Raji (cell line): ENCODE data around the gene ZP1.

ENCODE experiments used
- POLR2A ChIP-seq: IDR thresholded peaks from 2 replicates; pipeline ENCODE4 v1.6.1; 2011; ENCODE audit warnings: low read depth, low read length, control low read depth; ENCODE audit not compliant: insufficient read depth

The ZP1 gene

GRCh38 chr11:60840470-60841430 lies 26.6 kb upstream of the ZP1 start:
- TF ChIP-seq POLR2A: no peak

GRCh38 chr11:60841797-60842667 lies 25.3 kb upstream of the ZP1 start, which contains the start of gene CCDC86:
CCDC86 (plus strand) TSS chr11:60842113; CDS start chr11:60842125, 12 bp downstream.
- TF ChIP-seq POLR2A: peak; percentile 68

GRCh38 chr11:60842668-60843600 lies 24.4 kb upstream of the ZP1 start:
- TF ChIP-seq POLR2A: no peak

- no peak for TF ChIP-seq POLR2A
These were observed 23.1 kb upstream of the ZP1 start for GRCh38 chr11:60844045-60844869.

- no peak for TF ChIP-seq POLR2A
These were observed 22.5 kb upstream of the ZP1 start for GRCh38 chr11:60844870-60845221.

GRCh38 chr11:60845338-60845737 lies 22.0 kb upstream of the ZP1 start:
- no peak for TF ChIP-seq POLR2A

GRCh38 chr11:60847281-60847680 lies 20.1 kb upstream of the ZP1 start:
- TF ChIP-seq POLR2A: no peak

- TF ChIP-seq POLR2A: no peak
These were observed 19.4 kb upstream of the ZP1 start for GRCh38 chr11:60847896-60848295.

GRCh38 chr11:60848714-60849151 lies 18.6 kb upstream of the ZP1 start:
- no peak for TF ChIP-seq POLR2A

GRCh38 chr11:60849641-60850520 lies 17.5 kb upstream of the ZP1 start:
- no peak for TF ChIP-seq POLR2A

GRCh38 chr11:60851327-60852104 lies 15.8 kb upstream of the ZP1 start:
- TF ChIP-seq POLR2A: no peak
